Tibial artery (tissue), 4 donors: ENCODE data around the gene CCDC7.

Experiments
- DNase-seq, 2 donors: peaks; one replicate each; pipeline ENCODE4 v3.0.0-alpha.2; 2019
- H3K27ac ChIP-seq, 2 donors: fragments of 200-600 bp; sonication (generic) in 1 of 2; 1 replicate in 1 of 2; 2 replicates in 1 of 2; pipeline ENCODE4 v1.5.1; 2018 to 2019; ENCODE audit warnings: mild to moderate bottlenecking in 1 of 2
- H3K27me3 ChIP-seq, 2 donors: fragments of 200-600 bp; sonication (generic) in 1 of 2; one replicate each; pipeline versions ENCODE4 v1.5.1 to v1.6.0; 2016 to 2019
- H3K36me3 ChIP-seq, 3 donors: fragments of 200-600 bp; sonication (generic) in 2 of 3; one replicate each; pipeline ENCODE4 v1.5.1; 2016 to 2019; ENCODE audit warnings: mild to moderate bottlenecking in 2 of 3
- H3K4me1 ChIP-seq, 4 donors: fragments of 200-600 bp; sonication (generic) in 2 of 4; 1 replicate in 3 of 4; 2 replicates in 1 of 4; pipeline ENCODE4 v1.5.1; 2016 to 2019
- H3K4me3 ChIP-seq, 2 donors: fragments of 200-600 bp; sonication (generic) in 1 of 2; 1 replicate in 1 of 2; 2 replicates in 1 of 2; pipeline ENCODE4 v1.5.1; 2018 to 2019; ENCODE audit warnings: mild to moderate bottlenecking in 2 of 2
- H3K9me3 ChIP-seq, 3 donors: fragments of 200-600 bp; sonication (generic) in 1 of 3; one replicate each; pipeline ENCODE4 v1.5.1; 2016 to 2019
- intact Hi-C: fragments of 100-400 bp; cut with DNase I; formaldehyde crosslinking; loops from one replicate; pipeline ENCODE4 v1.15.0; 2023; ENCODE audit warnings: low total_unique reads
- TF ChIP-seq, protein P1 (sequence below), 2 experiments: fragments of 200-600 bp in 1 of 2; fragments of 450-650 bp in 1 of 2; IDR thresholded peaks; one replicate each; pipeline ENCODE4 v1.5.1; 2017 to 2019; ENCODE audit warnings: antibody characterized with exemption in 2 of 2, mild to moderate bottlenecking in 1 of 2, moderate library complexity in 1 of 2

CCDC7 gene

GRCh38 chr10:32846974-32847373 lies 401.0 kb downstream of the CCDC7 start:
- no peak overlapping the region for H3K27ac ChIP-seq
- no peaks in the 10 kb centered on the region for H3K9me3 ChIP-seq
- H3K27me3 ChIP-seq = no peaks in the 10 kb centered on the region
- TF ChIP-seq, protein P1, sequence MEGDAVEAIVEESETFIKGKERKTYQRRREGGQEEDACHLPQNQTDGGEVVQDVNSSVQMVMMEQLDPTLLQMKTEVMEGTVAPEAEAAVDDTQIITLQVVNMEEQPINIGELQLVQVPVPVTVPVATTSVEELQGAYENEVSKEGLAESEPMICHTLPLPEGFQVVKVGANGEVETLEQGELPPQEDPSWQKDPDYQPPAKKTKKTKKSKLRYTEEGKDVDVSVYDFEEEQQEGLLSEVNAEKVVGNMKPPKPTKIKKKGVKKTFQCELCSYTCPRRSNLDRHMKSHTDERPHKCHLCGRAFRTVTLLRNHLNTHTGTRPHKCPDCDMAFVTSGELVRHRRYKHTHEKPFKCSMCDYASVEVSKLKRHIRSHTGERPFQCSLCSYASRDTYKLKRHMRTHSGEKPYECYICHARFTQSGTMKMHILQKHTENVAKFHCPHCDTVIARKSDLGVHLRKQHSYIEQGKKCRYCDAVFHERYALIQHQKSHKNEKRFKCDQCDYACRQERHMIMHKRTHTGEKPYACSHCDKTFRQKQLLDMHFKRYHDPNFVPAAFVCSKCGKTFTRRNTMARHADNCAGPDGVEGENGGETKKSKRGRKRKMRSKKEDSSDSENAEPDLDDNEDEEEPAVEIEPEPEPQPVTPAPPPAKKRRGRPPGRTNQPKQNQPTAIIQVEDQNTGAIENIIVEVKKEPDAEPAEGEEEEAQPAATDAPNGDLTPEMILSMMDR (IDR thresholded peaks at IDR 0.05) = no peak
- H3K4me1 ChIP-seq = no peaks in the 10 kb centered on the region
- no peak for DNase-seq
- no peak overlapping the region for H3K4me3 ChIP-seq
- intact Hi-C loops = no loop called here
- no peaks in the 10 kb centered on the region for H3K36me3 ChIP-seq

GRCh38 chr10:32851301-32851700 lies 405.4 kb downstream of the CCDC7 start:
- Histone ChIP-seq H3K4me1 (no peaks in the 10 kb centered on the region), H3K4me3 (no peak overlapping the region), H3K36me3 (no peaks in the 10 kb centered on the region), H3K27ac (no peak overlapping the region), H3K9me3 (peaks cover 0 to 3% (median 0%) of the 10 kb centered on the region in 3 donors), H3K27me3 (no peaks in the 10 kb centered on the region)
- no peak for DNase-seq
- intact Hi-C loops = no loop called here
- TF ChIP-seq, protein P1 (IDR thresholded peaks at IDR 0.05) = no peak

DNA sequence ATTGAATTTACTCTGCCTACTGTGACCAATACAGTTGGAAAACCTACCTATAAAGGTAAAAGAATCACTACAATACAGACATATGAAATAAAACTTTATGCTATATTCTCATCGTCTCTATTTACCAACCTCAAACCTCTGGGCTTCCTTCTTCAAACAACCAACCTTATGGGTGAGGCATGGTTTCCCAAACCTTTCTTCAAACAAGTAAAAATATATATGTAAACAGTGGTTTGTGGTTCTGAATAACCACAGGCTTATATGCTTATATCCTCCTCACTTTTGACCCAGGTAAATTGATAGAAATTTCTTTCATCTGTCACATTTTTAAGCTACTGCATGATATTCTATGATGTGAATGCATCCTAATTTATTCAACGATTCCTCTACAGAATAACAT lies 408.5 kb downstream of the CCDC7 start:
- Histone ChIP-seq H3K27me3 (no peaks in the 10 kb centered on the region), H3K4me3 (no peak overlapping the region), H3K9me3 (peaks cover 0 to 3% (median 0%) of the 10 kb centered on the region in 3 donors), H3K4me1 (no peaks in the 10 kb centered on the region), H3K27ac (no peak overlapping the region), H3K36me3 (no peaks in the 10 kb centered on the region)
- TF ChIP-seq, protein P1 (IDR thresholded peaks at IDR 0.05) = no peak
- DNase-seq = no peak
- intact Hi-C loops = no loop called here

DNA sequence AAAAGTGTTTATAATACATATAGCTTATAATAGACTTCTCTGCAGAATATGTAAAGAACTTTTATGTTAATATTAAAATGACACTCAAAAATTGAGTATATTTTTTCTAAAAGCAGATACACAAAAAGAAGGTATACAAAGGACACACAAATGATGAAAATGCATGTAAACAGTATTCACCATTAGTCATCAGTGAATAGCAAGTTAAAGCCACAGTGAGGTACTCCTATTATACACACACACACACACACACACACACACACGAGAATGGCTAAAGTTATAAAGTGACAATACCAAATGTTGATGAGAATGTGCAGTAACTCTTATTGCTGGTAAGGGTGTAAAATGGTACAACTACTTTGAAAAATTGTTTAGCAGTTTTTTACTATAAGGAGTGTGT lies 419.2 kb downstream of the CCDC7 start:
- DNase-seq = no peak
- intact Hi-C loops = no loop called here
- Histone ChIP-seq H3K36me3 (no peaks in the 10 kb centered on the region), H3K27me3 (no peaks in the 10 kb centered on the region), H3K9me3 (no peaks in the 10 kb centered on the region), H3K4me1 (no peaks in the 10 kb centered on the region), H3K4me3 (no peak overlapping the region), H3K27ac (no peak overlapping the region)
- TF ChIP-seq, protein P1 (IDR thresholded peaks at IDR 0.05) = no peak

GRCh38 chr10:32877915-32878314 lies 432.0 kb downstream of the CCDC7 start:
- Histone ChIP-seq H3K27ac (no peak overlapping the region), H3K27me3 (no peaks in the 10 kb centered on the region), H3K4me1 (no peaks in the 10 kb centered on the region), H3K9me3 (no peaks in the 10 kb centered on the region), H3K36me3 (no peaks in the 10 kb centered on the region), H3K4me3 (no peak overlapping the region)
- intact Hi-C loops = no loop called here
- no peak for DNase-seq
- TF ChIP-seq, protein P1 (IDR thresholded peaks at IDR 0.05) = no peak

- intact Hi-C loops = no loop called here
Measured at GRCh38 chr10:32878646-32879045, 432.7 kb downstream of the CCDC7 start.

More at GRCh38 chr10:32878646-32879045, 432.7 kb downstream of the CCDC7 start:
- Histone ChIP-seq H3K9me3 (no peaks in the 10 kb centered on the region), H3K4me1 (no peaks in the 10 kb centered on the region), H3K27me3 (no peaks in the 10 kb centered on the region), H3K36me3 (no peaks in the 10 kb centered on the region), H3K27ac (no peak overlapping the region), H3K4me3 (no peak overlapping the region)
- no peak for DNase-seq
- TF ChIP-seq, protein P1 (IDR thresholded peaks at IDR 0.05) = no peak
